CD14-positive monocyte (primary cell): ENCODE measurements around the gene TEAD1. TPM values are rescaled to one million over a fixed set of nuclear protein-coding genes. Genes with fewer than 3 reads are reported as not detected.

ENCODE experiments used
- DNase-seq, 3 donors: peaks; one replicate each; pipeline ENCODE4 v3.0.0-alpha.2; 2011 to 2022
- H2AFZ ChIP-seq: 2 replicates; pipeline ENCODE4 v1.6.0; 2012; ENCODE audit warnings: mild to moderate bottlenecking, low read depth, low read length, inconsistent platforms; ENCODE audit not compliant: insufficient read depth, poor library complexity, severe bottlenecking
- H3K27ac ChIP-seq, 2 donors: 1 replicate in 1 of 2; 2 replicates in 1 of 2; pipeline ENCODE4 v1.5.1; 2012 to 2013; ENCODE audit warnings: low read length in 2 of 2, control low read depth in 1 of 2, inconsistent platforms in 1 of 2, low read depth in 1 of 2, mild to moderate bottlenecking in 1 of 2
- H3K27me3 ChIP-seq, 2 donors: one replicate each; pipeline versions ENCODE4 v1.6.0 to v1.6.1; 2011 to 2013; ENCODE audit warnings: low read length in 2 of 2; ENCODE audit not compliant: control insufficient read depth in 2 of 2, insufficient read depth in 2 of 2
- H3K36me3 ChIP-seq, 2 donors: replicated peaks in 1 of 2; 1 replicate in 1 of 2; 2 replicates in 1 of 2; pipeline versions ENCODE4 v1.5.1 to v1.6.1; 2012 to 2013; ENCODE audit warnings: low read length in 2 of 2, control low read depth in 1 of 2, inconsistent platforms in 1 of 2, mild to moderate bottlenecking in 1 of 2; ENCODE audit not compliant: insufficient read depth in 2 of 2, control insufficient read depth in 1 of 2
- H3K4me1 ChIP-seq, 2 donors: 1 replicate in 1 of 2; 2 replicates in 1 of 2; pipeline versions ENCODE4 v1.5.1 to v1.6.1; 2012 to 2013; ENCODE audit warnings: low read length in 2 of 2, control low read depth in 1 of 2, inconsistent platforms in 1 of 2, mild to moderate bottlenecking in 1 of 2, moderate library complexity in 1 of 2; ENCODE audit not compliant: insufficient read depth in 2 of 2, control insufficient read depth in 1 of 2
- H3K4me2 ChIP-seq: replicated peaks from 2 replicates; pipeline ENCODE3; 2012; ENCODE audit warnings: low read length, moderate library complexity, mild to moderate bottlenecking; ENCODE audit not compliant: poor library complexity, severe bottlenecking; ENCODE audit errors: extremely low read depth
- H3K4me3 ChIP-seq, 3 experiments: fragments of 200-600 bp in 1 of 3; sonication (generic) in 1 of 3; replicated peaks in 1 of 3; 1 replicate in 2 of 3; 2 replicates in 1 of 3; pipeline ENCODE4 v1.5.1; 2011 to 2013; ENCODE audit warnings: low read length in 3 of 3, mild to moderate bottlenecking in 3 of 3, control low read depth in 2 of 3, low read depth in 2 of 3, inconsistent platforms in 1 of 3, moderate library complexity in 1 of 3
- H3K79me2 ChIP-seq: 2 replicates; pipeline ENCODE4 v1.6.0; 2012; ENCODE audit warnings: mild to moderate bottlenecking, control low read depth, inconsistent platforms, low read length, moderate library complexity; ENCODE audit not compliant: insufficient read depth
- H3K9ac ChIP-seq: 2 replicates; pipeline ENCODE4 v1.6.0; 2017; ENCODE audit warnings: low read length, mild to moderate bottlenecking; ENCODE audit not compliant: insufficient read depth, poor library complexity, severe bottlenecking
- H3K9me3 ChIP-seq, 2 donors: replicated peaks in 1 of 2; 1 replicate in 1 of 2; 2 replicates in 1 of 2; pipeline versions ENCODE4 v1.5.1 to v1.6.1; 2012 to 2013; ENCODE audit warnings: low read length in 2 of 2, control low read depth in 1 of 2; ENCODE audit not compliant: control insufficient read depth in 1 of 2, insufficient read depth in 1 of 2
- H4K20me1 ChIP-seq: 2 replicates; pipeline ENCODE4 v1.6.0; 2012; ENCODE audit warnings: mild to moderate bottlenecking, low read length, control low read depth, moderate library complexity; ENCODE audit not compliant: insufficient read depth
- H3K27ac Mint-ChIP-seq, 7 donors: one replicate each; pipeline ENCODE4 v1.8.0; 2020; ENCODE audit warnings: mild to moderate bottlenecking in 7 of 7, mixed read lengths in 7 of 7, moderate library complexity in 6 of 7, inconsistent platforms in 2 of 7
- H3K27me3 Mint-ChIP-seq, 3 donors: one replicate each; pipeline ENCODE4 v1.8.0; 2021 to 2022; ENCODE audit warnings: low read depth in 3 of 3, mild to moderate bottlenecking in 3 of 3, mixed read lengths in 3 of 3, moderate library complexity in 3 of 3, inconsistent platforms in 1 of 3
- H3K36me3 Mint-ChIP-seq, 2 donors: one replicate each; pipeline ENCODE4 v1.8.0; 2020; ENCODE audit warnings: mixed read lengths in 2 of 2, inconsistent platforms in 1 of 2, mild to moderate bottlenecking in 1 of 2
- H3K4me1 Mint-ChIP-seq: one replicate; pipeline ENCODE4 v1.8.0; 2020; ENCODE audit warnings: mild to moderate bottlenecking, mixed read lengths
- H3K4me3 Mint-ChIP-seq, 2 donors: one replicate each; pipeline ENCODE4 v1.8.0; 2020; ENCODE audit warnings: mild to moderate bottlenecking in 2 of 2, mixed read lengths in 2 of 2, moderate library complexity in 1 of 2
- H3K9me3 Mint-ChIP-seq, 7 donors: one replicate each; pipeline ENCODE4 v1.8.0; 2020 to 2022; ENCODE audit warnings: mixed read lengths in 7 of 7, mild to moderate bottlenecking in 6 of 7, moderate library complexity in 6 of 7, inconsistent platforms in 2 of 7
- CTCF ChIP-seq: fragments of 200-600 bp; IDR thresholded peaks from one replicate; pipeline ENCODE4 v1.8.0; 2022; ENCODE audit warnings: antibody characterized with exemption, mild to moderate bottlenecking
- WGBS: methylation state at CpG from one replicate; pipeline ENCODE4 v1.1.5; 2013; ENCODE audit warnings: missing lambda C conversion rate; ENCODE audit not compliant: insufficient coverage; 5-methylcytosine and 5-hydroxymethylcytosine counted together
- intact Hi-C, 2 donors: fragments of 100-400 bp; cut with micrococcal nuclease; formaldehyde crosslinking; loops; one replicate each; pipeline versions ENCODE4 v1.15.0 to v1.15.1; 2023
- polyA plus RNA-seq, 3 donors: library from polyadenylated mRNA; depleted of rRNA in 1 of 3; unstranded in 2 of 3; stranded (reverse) in 1 of 3; fragments of 300-500 nt in 2 of 3; fragments of >200 nt in 1 of 3; fragmentation: Illumina TruSeq in 2 of 3; gene quantifications; 1 replicate in 2 of 3; 2 replicates in 1 of 3; pipeline ENCODE4 v1.2.3, GENCODE V29; 2012 to 2021

The TEAD1 gene
- polyA plus RNA-seq, 3 donors: not detected

- Histone ChIP-seq H3K79me2 (no peaks in the 10 kb centered on the region), H4K20me1 (no peaks in the 10 kb centered on the region), H3K4me1 (no peaks in the 10 kb centered on the region), H3K4me3 (no peak overlapping the region), H3K9ac (no peak overlapping the region), H3K4me2 (no peak overlapping the region), H3K9me3 (no peaks in the 10 kb centered on the region), H3K27ac (no peak overlapping the region), H2AFZ (no peak overlapping the region), H3K36me3 (no peaks in the 10 kb centered on the region), H3K27me3 (peaks cover 0 to 2% of the 10 kb centered on the region in 2 donors)
- no peak for TF ChIP-seq CTCF
- Mint-ChIP-seq H3K27ac (no peak overlapping the region), H3K27me3 (peaks cover 1 to 18% (median 11%) of the 10 kb centered on the region in 3 donors), H3K9me3 (no peaks in the 10 kb centered on the region), H3K4me1 (no peaks in the 10 kb centered on the region), H3K4me3 (no peak overlapping the region), H3K36me3 (no peaks in the 10 kb centered on the region)
- intact Hi-C loops: no loop called here
- DNase-seq: no peak
- WGBS: 15% methylated on average over 3 of the region's 7 CpGs
Measured at GRCh38 chr11:12811861-12812260, 137.6 kb downstream of the TEAD1 start.

- Mint-ChIP-seq H3K27me3 (peaks cover 1 to 18% (median 11%) of the 10 kb centered on the region in 3 donors), H3K9me3 (no peaks in the 10 kb centered on the region), H3K4me3 (no peak overlapping the region), H3K27ac (no peak overlapping the region), H3K36me3 (no peaks in the 10 kb centered on the region), H3K4me1 (no peaks in the 10 kb centered on the region)
- no peak for TF ChIP-seq CTCF
- no peak overlapping the region for H3K9ac ChIP-seq
- H3K79me2 ChIP-seq: no peaks in the 10 kb centered on the region
- H3K9me3 ChIP-seq: no peaks in the 10 kb centered on the region
- H2AFZ ChIP-seq: no peak overlapping the region
- no peaks in the 10 kb centered on the region for H4K20me1 ChIP-seq
- no peak for DNase-seq
- H3K4me1 ChIP-seq: no peaks in the 10 kb centered on the region
- 64% methylated on average over 4 of the region's 4 CpGs for WGBS
- intact Hi-C loops: no loop called here
- no peak overlapping the region for H3K4me3 ChIP-seq
- H3K27ac ChIP-seq: no peak overlapping the region
- H3K36me3 ChIP-seq: no peaks in the 10 kb centered on the region
- no peak overlapping the region for H3K4me2 ChIP-seq
- peaks cover 0 to 2% of the 10 kb centered on the region in 2 donors for H3K27me3 ChIP-seq
Measured at GRCh38 chr11:12812849-12813248, 138.6 kb downstream of the TEAD1 start.
